Activated T-cell treated with anti-CD3 and anti-CD28 coated beads for 4 hours (primary cell): ENCODE data around the gene ZPR1.
A peak's percentile ranks its signal among the peaks of the same experiment; 100 is the strongest.
"Not testable (repeated sequence)": the region's sequence is repeated elsewhere in the genome, so short reads cannot be mapped to it uniquely, and the experiment has no call there.

Experiments used
- DNase-seq: peaks from one replicate; pipeline ENCODE4 v3.0.0-alpha.2; 2020

ZPR1 gene

DNA sequence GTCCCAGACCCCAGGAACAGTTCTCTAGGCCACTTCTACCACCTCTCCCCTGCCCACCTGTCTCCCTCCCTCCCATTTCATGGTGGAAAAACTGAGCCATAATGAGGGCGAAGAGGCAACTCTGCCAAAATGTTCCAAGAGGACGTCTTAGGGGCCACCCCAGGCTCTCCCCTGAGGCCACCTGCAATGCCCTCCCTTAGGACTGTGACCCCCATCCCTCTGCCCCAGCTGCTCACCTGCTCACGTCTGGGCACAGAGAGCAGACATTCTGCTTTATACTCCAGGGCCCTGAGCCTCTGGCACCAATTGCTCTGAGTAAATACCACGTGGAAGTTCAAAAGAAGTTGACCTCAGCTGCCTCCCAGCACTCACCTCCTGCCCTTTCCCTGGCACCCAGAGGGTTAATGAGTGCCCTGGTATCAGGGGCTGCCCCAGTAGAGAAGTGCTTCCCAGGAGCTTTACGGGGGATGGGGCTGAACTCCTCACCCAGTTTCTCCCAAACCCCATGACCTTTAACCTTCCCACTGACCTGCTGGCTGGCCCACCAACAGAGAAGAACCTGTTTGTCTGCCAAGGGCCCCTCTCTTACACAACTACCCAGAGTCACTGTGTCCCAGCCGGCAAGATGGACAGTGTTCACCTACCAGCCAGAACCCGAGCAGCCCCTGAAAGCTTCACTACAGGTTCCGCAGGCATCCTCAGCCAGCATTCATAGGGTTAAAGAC is 4.5 kb upstream of the ZPR1 start:
- no peak for DNase-seq

- no peak for DNase-seq
Observed at GRCh38 chr11:116791813-116792143, 4.0 kb upstream of the ZPR1 start, which contains the start of gene APOA5. Gene APOA5, minus strand, starts transcription at chr11:116791879. Its CDS starts 19 bp downstream, at chr11:116791860.

DNA sequence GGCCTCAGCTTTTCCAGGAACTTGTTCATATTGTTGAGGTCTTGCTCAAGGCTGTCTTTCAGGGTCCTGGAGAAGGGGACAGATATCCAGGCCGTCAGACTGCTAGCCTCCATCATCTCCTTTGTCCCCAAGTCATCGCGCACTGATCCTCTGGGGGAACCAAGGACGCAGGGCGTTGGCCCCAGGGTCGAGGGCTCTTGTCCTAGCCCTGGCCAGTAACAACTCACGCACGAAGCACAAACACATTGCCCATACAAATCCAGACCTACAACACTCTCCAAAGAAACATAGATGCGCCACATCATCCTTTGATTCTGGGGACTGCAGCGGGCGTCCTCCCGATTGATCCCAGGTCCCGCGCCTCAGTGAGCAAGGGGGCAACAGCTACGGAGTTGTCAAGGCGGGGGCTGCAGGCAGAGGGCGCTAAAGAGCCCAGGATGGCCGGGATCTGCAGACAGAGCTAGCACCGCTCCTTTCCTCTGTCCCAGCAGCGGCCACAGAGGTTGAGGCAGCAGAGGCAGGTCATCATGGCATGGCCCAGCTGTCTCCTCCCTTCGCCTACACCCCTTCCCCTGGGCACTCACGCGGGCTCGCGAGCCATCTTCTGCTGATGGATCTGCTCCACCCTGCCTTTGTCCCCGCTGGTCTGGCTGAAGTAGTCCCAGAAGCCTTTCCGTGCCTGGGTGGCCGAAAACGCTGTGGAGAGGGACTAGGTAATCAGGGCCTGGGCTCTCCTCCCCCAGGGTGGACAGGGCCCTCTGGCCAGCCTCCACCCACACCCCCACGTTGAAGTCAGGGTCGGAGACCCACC is 3.4 kb upstream of the ZPR1 start:
- DNase-seq, result peak; percentile 65

- DNase-seq, result no peak
Observed at GRCh38 chr11:116790167-116791001, 2.6 kb upstream of the ZPR1 start.

GRCh38 chr11:116788975-116789374 is 1.2 kb upstream of the ZPR1 start:
- DNase-seq, result no peak

DNA sequence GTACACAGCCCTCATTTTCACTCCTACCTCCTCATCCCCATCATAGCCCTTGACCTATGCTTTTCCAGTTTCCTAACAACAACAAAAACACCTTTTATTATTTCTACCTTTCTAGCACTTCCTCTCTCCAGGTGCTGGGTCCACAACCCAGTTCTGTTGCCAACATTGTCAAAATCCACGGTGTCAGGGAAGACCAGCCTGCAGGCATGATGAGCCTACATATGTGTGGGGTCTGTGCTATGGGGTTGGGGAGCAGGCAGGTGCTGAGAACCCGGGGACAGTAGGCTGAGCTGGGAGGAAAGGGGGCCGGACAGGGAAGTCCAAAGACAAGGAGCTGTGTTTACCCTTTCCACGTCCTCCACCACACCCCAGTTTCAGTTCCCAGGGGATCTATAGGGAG is 711 bp upstream of the ZPR1 start:
- DNase-seq, result no peak

DNA sequence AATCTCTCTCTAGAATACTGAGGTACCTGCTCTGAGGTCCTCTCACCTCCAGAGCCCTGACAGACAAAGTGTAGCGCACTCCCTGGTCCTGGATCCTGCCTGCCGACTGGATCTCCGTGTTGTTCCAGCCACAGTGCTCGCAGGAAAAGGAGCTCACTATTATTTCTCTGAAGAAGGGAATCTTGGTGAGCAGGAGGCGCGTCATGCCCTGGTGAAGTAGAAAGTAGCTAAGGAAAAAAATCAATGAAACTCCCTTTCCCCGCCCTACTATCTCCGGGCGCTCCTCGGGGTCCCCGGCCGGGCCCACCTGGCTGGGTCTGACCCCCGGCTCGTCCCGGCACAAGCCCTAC is 412 bp downstream of the ZPR1 start:
- DNase-seq, result no peak

DNA sequence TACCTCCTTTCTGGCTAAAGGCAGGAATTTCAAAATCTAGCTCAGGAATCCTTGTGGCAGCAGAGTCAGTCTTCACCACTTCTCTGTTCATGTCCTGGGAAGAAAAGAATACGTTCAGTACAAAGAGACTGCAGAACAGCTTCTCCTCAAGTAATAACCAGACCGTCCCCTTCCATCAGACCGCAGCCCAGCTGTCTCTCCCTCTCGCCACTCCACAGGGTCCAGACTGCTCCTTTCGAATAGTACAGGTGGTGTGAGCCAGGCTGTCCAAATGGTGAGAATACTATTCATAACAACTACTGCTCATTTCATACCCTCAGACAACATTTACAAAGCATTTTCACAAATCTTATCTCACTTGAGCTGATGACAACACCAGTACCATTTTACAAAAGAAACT is 857 bp downstream of the ZPR1 start:
- DNase-seq, result no peak

DNA sequence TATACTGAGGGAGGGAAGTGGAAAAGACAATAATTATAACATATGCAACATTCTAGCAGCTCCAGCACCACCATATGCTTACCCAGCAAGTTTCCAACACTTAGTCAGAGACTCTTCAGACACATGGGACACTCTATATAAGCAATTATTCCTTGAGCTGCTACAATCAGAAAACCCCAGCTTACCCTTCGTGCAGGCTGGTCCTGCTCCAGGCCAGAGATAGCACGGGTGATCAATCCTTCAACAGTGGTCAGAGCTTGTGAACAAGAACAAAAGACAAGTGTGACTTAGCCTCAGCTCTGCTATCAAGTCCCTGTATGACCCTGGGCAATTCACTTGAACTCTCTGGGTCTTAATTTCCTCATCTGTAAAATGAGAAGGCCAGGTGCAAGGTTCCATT is 1.5 kb downstream of the ZPR1 start:
- no peak for DNase-seq

DNA sequence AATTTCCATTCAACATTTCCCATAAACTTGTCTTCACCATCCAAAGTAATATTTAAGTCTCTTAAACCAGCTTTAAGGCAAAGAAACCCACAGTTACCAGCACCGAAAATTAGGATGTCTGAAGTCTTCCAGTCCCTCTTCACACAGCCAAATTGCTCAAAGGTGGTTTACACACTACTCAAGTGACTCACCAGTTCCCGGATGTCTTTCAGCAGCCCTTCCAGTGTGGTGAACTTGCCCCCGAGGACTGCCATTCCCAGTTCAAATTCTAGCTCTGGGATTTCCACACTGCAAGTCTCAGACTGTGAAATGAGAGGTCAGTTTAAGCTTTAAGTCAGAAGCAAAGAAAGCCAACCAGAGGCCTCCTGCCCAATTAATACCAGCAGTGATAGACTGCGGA is 5.1 kb downstream of the ZPR1 start:
- DNase-seq, result no peak

GRCh38 chr11:116778556-116778955 is 9.3 kb downstream of the ZPR1 start:
- no peak for DNase-seq

- no peak for DNase-seq
Observed at GRCh38 chr11:116777056-116777455, 10.8 kb downstream of the ZPR1 start.

DNA sequence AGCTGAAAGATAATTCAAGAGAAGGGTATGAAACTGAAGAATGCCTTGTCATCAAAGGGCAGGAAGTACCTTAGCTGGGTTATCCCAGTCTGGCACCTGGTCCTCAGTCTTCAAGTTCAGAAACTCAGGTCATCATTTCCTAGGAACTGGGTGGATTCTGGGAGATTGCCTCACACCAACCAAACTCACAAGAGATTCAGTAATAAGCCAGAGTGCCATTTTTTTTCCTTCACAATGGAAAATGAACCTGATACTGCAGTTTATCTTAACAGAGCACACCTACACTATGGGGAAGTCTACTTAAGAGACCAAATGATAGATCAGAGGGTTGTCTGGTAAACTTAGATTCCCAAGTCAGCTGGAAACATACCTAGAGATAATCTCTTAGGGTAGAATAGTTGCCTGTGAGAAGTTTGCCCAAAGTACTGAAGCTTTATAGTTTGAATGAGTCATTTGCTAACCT is 11.3 kb downstream of the ZPR1 start:
- DNase-seq, result no peak

DNA sequence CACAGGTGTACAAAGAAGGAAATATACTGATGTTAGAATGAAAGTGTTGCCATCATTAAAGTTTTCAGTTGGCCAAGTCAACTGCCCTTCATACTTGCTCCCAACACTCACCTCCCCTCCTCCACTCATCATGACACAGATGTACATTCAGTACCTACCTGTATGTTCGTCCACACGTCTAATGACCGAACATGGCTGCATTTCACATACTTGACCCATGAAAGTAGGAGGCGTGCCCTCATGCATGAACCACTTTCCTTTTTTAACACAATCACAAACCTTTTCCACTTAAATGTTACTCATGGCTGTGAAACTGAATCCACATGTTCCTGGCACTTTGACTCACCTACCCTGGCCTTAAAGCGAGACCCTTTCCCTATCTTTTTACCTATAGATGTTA is 11.8 kb downstream of the ZPR1 start:
- DNase-seq, result no peak

DNA sequence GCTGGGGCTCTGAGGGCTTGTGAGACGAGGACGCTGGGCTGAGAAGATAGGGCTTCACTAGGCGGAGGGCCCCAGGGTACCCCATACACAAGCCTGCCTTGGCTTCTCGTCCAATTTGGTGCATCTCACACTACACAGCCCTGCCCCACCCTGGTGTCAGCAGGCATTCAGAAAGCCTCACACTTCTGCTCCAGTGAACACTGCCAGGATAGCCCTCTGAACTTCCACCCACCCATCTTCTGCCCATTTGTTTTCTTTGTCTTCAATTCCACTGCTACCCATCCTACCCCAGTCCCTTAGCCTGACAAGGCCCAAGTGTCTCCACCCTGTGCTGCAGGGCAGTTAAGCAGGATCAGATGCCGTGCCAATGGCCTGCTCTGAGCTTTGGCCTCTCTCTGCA is 13.2 kb downstream of the ZPR1 start:
- no peak for DNase-seq

DNA sequence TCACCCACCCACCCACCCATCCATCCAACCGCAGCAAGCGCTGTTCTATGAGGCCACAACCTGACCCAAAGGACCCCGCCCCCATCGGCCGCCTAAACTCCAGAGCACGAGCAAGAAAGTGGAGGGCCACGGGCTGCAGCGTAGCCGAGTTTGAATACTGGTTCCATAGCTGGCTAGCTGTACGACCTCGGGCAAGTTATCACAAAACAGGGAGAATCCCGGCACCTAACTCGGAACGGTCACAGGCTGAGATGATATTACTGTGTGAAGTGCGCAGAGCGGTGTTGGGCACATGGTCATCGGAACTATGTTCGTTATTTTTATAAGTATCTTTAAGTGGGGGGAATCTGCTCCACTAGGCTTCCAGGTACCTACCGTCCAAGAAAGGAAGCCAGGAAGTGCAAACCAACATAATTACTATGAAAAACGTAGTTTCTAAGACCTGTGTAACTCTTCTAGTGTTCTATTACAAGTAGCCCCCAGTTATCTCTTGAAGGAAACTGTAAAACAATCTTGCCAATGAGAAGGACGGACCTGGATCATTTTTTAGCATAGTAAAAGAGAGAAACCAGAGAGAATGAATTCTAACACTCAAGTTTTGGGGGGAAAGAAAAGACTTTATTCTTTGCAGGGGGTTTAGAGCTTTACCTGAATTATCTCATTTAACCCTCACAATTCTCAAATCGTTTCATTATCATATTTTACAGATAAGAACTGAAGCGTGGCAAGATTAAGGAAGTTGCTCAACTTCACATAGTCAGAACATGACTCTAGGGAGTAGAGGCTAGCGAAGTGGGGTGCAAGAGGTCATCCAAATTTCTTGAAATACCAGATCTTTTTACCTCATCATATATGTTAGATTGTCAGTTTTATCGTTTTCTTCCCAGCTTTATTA is 14.4 kb downstream of the ZPR1 start:
- DNase-seq, result no peak

- DNase-seq, result peak; percentile 91
Observed at GRCh38 chr11:116772443-116773202, 15.2 kb downstream of the ZPR1 start, which contains the start of gene BUD13. Gene BUD13, minus strand, starts transcription at chr11:116772987. Its CDS starts 23 bp downstream, at chr11:116772964.

DNA sequence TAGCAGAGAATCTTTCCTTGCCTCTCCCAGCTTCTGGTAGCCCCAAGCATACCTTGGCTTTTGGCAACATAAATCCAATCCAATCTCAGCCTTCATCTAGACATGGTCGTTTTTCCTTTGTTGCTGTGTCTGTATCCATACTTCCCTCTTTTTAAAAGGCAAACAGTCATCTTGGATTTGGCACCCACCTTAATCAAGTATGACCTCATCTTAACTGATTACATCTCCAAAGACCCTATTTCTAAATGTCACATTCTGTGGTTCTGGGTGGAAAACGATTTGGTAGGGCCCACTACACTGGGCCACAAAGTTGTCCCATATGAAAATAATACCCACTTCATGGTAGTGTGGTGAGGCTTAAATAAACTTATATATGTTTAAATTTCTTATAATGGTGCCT is 15.9 kb downstream of the ZPR1 start:
- DNase-seq, result no peak

DNA sequence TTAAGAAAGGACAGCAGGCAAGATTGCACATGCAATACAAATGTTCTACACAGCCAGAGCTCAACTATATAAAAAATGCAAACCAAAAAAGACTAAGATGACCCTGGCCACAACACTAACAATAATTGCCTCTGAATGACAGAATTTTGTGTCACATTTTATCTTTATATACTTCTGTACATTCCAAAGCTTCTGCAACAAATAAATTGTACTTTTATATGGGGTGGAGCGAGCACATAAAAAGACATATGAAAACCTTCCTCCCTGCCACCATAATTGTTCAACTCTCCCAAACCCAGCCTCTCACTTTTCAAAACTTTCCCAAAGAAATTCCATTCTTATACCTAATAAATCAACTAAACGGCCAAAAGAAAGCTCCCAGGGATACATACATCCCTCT is 25.7 kb downstream of the ZPR1 start:
- no peak for DNase-seq

DNA sequence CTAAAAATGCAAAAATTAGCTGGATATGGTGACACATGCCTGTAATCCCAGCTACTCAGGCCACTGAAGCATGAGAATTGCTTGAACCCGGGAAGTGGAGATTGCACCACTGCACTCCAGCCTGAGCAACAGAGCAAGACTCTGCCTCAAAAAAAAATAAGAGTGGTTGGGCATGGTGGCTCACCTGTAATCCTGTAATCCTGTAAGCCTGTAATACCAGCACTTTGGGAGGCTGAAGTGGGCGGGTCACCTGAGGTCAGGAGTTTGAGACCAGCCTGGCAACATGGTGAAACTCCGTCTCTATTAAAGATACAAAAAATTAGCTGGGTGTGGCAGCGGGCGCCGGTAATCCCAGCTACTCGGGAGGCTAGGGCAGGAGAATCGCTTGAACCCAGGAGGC is 31.8 kb downstream of the ZPR1 start:
- DNase-seq, result not testable (repeated sequence)

DNA sequence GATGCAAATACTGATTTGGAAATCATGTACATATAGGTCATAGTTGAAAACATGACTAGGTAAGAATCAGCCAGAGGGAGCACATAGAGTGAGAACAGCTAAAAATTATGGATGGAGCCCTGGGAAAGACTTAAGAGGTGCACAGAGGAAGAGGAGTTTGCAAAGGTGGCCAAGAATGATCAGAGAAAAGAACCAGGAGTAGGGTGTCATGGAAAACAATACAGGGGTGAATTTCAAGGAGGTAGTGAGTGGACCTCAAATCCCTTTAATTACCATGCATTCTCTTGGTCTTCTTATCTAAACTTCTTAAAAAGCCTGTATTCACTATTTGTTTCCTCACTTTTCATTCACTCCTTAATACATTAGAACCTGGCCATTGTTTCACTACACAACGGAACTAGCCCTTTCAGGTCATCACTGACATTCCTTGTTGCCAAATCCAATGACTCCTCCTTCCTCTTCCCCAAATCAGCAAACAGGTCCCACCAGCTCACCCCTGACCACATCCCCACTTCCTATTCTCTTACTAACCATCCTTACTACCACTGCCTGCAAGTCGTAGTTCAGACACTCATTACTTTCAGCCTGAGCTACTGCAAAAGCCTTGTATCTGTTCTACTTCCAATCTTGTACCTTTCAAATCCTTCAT is 37.6 kb downstream of the ZPR1 start:
- DNase-seq, result no peak
